Activated CD8-positive, alpha-beta memory T cell treated with anti-CD3 and anti-CD28 coated beads for 24 hours (primary cell): ENCODE measurements around the gene SCYGR1.
"Not testable (repeated sequence)": the region's sequence is repeated elsewhere in the genome, so short reads cannot be mapped to it uniquely, and the experiment has no call there.

Source experiments
- DNase-seq: peaks from one replicate; pipeline ENCODE4 v3.0.0-alpha.2; 2020

SCYGR1 gene

DNA sequence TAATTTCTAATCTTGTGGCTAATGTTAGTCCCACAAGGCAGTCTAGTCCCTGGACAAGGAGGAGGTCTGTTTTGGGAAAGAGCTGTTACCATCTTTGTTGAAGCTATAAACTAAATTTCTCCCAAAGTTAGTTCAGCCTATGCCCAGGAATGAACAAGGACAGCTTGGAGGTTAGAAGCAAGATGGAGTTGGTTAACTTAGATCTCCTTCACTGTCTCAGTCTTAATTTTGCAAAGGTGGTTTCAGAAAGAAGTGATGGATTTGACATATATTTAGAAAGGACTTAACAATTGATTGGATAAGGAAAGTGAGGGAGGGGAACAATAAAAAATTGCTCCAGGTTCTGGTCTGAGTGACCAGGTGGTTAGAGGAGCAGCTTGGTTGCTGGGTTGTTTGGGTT, 14.6 kb upstream of the SCYGR1 start:
- no peak for DNase-seq

DNA sequence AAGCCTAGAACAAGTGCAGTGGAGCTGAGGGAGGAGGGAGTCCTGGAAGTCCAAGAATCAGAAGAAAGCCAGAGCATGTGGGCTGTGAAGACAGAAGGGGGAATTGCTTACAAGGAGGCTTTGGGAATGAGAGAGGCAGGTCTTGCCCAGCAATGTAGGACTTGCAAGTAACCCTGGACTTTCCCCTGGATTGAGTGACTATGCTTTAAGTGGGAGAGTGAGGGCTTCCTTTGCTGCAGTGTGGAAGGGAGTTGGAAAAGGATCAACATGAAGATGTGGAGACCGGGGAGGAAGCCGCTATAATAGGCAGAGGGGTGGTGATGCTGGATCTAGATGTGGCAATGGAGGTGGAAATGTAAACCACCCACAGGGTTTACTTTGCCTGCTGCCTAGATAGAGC, 13.8 kb upstream of the SCYGR1 start:
- no peak for DNase-seq

DNA sequence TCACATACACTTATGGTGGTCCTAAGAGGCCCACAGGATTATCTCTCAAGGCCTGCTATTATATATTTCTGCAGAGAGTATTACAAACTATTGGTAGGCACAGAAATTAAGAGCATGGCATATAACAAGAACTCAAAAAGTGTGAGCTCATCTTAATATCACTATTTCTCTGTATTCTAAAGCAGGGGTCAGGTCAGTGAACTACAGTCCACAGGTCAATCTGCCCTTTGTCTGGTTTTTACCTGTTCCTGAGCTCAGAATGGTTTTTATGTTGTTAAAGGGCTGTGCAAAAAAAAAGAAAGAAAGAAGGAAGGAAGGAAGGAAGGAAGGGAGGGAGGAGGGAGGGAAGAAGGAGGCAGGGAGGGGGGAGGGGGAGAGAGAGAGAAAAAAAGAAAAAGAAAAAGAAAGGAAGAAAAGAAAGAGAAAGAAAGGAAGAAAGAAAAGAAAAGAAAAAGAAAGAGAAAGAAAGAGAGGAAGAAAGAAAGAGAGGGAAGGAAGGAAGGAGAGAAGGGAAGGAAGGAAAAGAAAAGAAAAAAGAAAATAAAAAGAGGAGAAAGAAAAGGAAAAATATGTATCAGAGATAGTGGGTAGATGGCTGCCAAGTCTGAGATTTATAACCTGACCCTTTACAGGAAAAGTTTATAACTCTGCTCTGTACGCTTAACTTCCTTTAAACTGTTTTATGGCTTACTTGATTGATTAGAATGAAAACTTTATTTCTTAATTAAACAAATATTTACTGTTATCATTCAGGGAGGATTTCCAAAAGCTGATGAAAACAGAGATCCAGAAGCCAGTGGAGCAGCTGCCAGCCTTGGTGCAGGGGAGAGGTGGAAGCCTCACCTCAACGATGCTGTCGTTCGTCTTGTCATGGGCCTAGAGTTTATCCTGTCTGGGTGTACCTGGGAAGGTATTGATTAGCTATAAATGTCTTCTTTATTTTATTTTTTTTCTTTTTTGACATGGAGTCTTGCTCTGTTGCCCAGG, 11.2 kb upstream of the SCYGR1 start:
- DNase-seq, result no peak

DNA sequence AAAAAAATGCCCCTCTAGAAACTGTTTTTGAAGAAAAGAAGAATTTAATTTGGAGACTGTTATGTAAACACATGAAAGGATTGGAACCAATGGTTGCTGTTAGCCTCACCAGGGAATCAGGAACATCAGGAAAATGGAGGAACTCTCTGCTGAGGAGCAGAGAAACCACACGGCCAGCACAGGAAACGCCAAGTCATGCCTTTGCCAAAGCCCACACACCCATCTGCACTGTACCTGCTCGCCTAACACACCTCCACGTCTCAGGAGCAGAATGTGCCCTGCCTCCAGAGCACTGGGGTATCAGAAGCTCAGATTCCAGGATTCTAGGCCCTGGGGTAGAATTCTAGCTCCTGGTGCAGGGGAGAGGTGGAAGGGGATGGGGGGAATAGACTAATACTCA, 9.8 kb upstream of the SCYGR1 start:
- DNase-seq, result no peak

DNA sequence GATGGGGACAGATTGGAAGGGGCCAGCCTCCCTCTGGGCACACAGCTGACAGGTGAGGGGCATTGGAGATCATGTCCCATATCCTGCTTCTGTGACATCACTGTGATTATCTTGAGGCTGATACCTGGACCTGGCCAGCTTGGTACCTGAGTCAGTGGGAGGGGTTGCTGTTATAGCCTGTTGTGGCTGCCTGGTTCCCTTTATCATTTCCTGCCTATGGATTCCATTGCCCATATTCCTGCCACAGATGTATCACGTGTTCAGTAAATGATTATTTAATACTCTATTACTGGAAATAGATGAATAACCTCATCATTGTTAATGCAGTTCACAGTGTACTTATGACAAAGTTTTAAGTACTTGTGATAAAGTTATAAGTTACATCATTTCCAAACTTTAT, 7.8 kb upstream of the SCYGR1 start:
- DNase-seq, result no peak

DNA sequence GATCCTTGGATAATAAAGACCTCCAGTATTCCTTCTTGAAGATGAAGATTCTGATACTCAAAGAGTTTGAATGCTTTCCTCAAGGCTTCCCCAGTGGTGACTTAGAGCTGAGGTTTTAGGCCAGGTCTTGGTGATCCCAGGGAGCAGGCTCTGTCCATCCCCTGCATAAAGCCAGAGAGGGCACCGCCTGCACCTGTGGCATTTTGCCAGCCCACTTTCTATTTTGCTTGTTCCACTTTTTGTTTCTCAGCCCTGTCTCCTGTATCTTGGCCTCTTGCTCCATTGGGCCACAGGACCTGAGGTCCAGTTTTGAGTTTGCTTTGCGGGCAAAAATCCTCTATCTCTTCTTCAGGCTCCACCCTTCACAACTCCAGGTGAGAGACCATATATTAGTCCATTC, 6.7 kb upstream of the SCYGR1 start:
- no peak for DNase-seq

DNA sequence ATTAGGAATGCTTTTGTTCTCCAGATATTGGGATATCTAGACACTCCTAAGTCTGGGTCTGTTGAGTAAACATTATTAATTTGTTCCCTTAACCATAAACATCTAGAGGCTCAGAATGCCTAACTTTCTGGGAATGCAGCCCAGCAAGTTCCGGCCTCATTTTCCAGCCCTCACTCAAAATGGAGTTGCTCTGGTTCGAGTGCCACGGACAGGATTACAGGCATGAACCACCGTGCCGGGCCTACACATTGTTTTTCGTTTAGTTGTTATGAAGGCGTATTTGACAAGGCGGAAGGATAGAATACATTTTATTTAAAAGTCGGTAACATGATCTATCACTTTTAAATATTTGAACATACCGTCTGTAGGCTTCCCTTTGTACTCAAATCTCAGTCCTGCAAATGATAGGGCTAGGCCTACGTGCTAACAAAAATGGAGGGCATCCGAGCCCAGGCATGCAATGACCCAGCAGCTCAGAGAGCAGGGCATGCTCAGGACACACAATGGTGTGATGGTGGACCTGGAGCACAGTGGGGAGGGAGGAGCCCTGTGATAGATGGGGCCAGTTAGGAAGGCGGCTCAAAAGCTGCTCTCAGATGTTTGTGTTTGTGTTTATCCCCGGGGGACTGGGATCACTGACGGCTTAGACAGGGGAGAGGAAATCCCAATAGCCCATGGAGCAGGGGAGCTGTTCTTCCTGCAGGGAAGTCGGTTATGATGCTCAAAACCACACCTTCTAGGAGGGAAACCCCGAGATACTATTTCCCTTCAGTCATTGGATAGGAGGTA, 2.9 kb upstream of the SCYGR1 start:
- DNase-seq, result no peak

DNA sequence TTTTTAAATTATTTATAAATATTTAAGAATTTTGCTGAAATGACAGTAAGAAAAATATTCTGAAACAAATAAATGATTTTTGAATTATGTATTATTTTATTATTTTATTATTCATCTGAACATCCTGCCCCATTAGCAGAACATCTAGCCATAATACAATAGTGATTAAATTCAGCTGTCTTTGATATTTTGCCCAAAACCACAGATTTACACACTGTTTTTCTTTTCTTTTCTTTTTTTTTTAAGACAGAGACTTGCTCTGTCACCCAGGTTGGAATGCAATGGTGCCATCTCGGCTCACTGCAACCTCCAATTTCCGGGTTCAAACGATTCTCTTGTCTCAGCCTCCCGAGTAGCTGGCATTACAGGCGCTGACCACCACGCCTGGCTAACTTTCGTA, 1.9 kb upstream of the SCYGR1 start:
- no peak for DNase-seq

DNA sequence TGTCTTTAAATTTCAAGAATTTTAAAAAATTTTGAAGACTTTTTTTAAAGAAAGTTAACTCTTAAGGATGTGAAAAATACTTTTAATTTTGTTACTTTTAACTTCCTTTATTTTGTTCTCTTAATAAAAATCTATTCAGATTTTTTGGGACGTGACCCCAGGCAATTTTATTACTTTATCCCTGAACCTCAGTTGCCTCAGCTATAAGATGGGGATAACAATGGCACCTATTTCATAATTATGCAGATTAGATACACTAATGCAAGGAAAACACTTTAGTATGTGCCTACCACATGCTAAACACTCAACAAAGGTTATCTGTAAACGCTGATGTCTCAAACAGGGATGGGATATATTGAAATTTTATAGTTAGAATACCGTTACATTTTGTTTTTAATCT, 1.5 kb upstream of the SCYGR1 start:
- DNase-seq, result no peak

DNA sequence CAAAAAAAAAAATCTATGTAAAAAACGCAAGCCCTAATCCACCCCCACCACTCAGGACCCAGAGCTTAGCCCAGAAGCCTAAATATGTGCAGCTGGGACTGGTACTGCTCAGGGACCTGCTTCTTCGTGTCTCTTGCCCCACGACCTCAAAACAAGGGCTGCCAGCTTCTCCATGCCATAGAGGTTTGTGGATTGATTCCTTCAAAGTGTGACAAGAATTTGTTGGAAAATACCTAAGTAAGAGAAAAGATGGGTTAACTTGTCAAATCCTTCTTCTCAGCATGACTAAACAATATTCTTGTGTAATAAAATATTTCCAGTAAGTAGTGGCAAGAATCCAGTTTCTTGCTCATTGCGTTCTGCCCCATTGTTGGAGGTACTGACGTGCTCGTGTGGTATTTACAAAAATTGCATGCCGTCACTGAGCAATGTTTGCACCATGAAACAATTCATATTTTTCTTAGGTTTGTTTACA, 825 bp upstream of the SCYGR1 start:
- DNase-seq, result no peak

DNA sequence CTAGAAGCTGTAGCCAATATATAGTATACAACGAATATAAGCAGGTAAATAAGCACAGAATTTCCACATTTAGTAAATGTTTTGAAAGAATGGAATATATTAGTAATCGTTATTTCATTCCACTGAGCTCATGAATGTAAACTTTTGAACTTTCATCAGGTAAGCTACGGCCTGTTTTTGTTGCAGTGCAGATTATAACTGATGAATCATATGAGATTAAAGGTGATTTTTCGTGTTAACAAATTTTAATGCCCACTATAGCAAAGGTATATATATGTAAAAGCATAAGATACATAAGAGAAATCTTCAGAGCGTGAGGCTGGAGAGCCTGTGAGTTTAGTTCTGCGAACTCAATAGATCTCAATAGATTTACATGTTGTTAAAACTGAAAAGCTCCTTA, 1.1 kb downstream of the SCYGR1 start:
- no peak for DNase-seq

DNA sequence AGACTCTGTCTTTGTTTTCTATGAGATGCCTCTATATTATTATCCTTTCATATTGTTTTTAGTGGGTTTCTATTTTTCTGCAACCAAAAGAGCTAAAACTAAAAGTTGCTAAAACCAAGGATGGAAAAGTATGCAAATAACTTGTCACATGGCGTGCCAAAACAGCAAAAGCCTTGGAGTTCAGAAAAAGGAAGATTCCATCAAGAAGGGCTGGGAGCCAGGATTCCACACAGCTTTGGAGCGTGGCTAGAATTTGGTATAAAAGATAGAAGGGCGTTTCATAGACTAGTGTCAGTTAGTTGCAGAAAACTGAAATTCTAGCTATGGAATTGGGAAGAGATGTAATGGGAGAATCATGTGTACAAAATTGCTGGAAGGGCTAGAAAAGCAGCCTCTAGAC, 4.1 kb downstream of the SCYGR1 start:
- DNase-seq, result no peak

DNA sequence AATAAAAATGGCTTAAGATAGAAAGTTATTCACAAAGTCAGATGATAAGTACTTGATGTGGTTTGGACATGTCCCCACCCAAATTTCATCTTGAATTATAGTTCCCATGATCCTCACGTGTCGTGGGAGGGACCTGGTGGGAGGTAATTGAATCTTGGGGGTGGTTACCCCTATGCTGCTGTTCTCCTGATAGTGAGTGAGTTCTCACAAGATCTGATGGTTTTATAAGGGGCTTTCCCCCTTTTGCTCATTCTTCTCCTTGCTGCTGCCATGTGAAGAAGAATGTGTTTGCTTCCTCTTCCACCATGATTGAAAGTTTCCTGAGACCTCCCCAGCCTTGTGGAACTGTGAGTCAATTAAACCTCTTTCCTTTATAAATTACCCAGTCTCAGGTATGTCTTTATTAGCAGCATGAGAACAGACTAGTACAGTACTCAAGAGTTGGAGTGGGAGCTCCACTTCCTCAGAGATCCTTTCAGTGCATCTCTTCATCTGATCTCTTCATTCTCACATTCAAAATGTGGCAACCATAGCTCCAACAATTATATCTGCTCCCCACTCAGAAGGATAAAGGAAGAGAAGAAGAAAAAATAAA, 5.4 kb downstream of the SCYGR1 start:
- not testable (repeated sequence) for DNase-seq

DNA sequence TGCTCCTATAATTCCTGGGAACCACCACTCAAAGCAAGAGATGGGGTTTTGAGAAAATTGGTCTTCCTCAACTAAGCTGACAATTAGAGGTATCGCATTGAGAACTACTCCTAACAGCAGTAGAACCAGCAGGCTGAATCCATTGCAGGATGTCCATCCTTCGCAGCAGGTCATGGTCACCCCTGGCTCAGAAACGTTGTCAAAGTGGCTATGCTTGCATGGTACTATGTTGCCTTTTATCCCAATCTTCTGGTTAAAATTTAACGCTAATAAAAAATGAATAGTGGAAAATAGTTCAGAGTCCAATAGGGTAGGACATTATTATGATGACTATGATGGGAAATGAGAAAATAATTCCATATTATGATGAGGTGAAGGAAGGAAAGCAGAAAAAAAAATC, 8.7 kb downstream of the SCYGR1 start, which contains the start of gene TM4SF20:
Gene TM4SF20, minus strand, starts transcription at position 212 of the 400 bp plus-strand sequence. Its CDS starts 38 bp downstream, at position 174.
- no peak for DNase-seq

DNA sequence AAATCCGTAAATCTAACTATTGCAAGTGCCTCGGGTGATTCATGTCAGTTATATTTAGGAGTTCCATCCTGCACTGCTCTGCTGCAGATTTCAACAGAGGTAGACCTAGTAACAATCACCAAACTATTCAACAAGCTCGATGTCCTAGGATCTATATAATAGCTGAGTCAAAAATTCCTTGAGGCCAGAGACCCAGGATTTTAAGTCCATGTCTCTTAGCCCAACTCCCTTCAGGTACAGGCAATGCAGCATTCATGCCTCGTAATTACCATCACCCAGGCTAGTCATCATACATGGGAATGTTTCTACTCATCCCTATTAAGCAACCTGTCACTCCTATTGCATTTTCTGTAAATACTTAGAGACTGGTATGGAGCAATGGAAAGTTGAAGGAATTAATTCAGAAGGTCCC, 9.4 kb downstream of the SCYGR1 start:
- DNase-seq, result no peak

DNA sequence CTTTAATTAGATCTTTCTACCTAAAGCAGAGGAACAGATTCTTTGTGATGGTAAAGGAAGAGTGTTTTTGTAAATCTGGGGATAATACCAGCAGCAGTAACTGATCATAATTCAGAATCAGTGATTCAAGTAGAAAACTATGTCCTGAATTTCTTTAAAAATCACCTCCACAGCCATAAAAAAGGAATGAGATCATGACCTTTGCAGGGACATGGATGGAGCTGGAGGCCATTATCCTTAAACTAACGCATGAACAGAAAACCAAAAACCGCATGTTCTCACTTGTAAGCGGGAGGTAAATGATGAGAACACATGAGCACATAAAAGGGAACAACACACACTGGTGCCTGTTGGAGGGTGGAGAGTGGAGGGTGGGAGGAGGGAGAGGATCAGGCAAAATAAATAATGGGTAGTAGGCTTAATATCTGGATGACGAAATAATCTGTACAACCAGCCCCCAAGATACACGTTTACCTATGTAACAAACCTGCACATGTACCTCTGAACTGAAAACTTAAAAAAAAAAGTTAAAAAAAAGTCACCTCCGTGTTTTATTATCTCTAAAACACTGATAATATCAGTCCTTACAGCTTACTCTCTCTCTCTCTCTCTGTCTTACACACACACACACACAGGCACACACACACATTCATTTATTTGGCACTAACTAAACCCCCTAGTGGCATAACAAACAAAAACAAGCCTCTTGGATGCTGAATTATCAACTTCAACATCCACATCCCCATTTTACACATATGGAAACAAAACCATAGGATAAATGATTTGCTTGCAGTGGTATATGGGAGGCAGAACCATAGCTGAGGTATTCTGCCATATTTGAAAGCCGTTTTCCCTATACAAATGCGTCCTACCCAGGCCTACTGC, 10.0 kb downstream of the SCYGR1 start:
- DNase-seq, result no peak

DNA sequence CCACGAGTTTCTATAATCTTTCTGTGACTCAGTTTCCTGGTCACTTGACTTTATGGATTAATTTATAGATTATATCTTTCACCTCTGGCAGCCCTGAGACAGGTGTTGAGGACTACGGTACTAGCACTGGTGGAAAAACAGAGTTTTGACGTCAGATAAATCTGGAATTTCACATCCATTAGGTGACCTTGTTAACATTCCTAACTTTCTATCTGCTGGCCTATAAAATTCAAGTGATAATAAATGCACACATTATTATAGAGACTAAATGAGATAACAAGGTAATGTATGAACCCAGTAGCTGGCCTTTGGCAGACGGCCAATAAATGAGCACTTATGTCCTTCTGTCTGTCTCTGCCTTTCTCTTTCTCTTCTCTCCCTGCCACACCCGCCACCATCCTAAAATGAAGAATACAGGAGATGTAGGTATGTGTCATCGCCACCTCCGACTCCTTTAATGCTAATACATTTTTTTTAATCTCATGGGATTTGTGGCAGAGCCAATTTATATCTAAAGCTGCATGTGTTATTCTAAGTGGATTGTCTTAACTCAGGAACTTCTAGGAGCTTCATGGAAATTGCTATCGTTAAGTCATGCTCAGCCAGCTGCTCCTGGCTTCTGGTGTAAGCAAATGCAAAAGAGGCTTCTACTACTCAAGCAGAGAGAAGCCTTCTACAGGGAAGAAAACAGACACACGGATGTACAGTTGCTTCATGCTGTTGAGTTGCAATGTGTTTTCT, 10.9 kb downstream of the SCYGR1 start:
- no peak for DNase-seq

DNA sequence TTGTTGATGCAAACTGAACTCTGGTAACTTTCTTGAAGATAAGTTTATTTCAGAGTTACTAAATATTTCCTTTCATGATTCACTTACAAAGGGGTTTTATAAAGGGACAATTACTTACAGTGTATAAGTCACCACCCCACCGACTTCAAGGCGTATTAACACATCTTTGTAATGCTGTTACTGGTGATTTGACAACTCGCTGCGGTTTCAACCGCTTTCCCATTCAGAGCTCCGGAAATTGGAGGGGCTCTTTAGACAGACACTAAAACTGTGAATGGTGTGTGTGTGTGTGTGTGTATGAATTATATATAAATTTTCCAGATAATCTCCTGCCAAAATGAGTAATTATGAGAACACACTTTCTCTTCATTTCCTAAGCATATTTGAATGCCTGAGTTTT, 13.6 kb downstream of the SCYGR1 start:
- DNase-seq, result no peak

DNA sequence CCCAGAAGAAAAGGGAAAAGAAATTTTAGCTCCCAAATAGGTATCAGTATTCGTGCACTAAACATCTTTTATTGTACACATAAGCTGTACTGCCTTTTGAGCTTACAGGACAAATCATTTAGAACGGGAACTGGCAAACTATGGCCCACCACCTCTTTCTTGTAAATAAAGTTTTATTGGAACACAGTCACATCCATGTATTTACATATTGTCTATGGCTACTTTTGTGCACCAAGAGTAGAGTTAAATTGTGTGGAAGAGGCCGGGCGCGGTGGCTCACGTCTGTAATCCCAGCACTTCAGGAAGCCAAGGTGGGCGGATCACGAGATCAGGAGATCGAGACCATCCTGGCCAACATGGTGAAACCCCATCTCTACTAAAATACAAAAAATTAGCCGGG, 14.4 kb downstream of the SCYGR1 start:
- no peak for DNase-seq

DNA sequence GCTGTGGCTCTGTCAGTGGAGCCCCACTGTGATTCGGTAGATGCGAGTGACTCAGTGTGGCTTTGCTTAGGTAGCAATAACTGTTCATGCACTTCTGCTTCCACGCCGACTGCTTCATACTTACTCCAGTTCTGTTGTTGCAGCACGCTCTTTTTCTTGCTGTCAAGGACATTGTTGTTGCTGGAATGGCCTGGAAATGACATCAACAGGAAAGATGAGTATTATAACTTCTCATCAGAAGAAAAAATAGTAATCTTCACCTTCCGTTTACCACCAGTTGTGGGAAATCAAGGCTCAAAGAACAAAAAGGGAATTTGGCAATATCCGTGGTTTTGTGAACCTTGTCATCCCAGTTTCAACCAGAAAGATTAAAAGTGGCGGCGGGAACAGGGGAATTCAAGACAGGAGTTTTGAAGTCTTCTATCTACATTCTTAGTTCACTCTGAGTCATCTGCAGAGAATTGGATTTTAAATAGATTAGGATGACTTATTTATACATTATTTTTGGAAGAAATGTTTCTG, 16.9 kb downstream of the SCYGR1 start:
- no peak for DNase-seq

DNA sequence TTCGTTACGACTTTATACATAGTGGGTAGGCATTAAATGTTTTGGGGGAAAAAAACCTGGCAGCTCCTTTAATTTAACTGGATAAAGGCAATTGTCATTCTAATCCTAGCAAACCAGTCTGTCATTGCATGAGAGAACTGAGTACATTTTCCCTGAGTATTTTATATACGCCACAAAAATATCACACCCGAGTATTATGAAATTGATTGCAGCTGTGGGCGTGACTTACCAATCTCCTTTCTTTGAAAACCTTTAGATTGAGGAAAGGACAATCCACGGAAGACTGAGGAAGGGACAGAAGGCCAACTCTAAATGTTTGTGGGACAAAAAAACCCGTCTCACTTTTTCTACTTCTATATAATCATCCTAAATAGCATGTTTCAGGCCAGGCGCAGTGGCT, 17.7 kb downstream of the SCYGR1 start:
- DNase-seq, result no peak
